SU-DHL-6 (cell line): Measurements from ENCODE around the gene SMTN.
"Not testable (repeated sequence)": the region's sequence is repeated elsewhere in the genome, so short reads cannot be mapped to it uniquely, and the experiment has no call there.

Experiments used
- EZH2phosphoT487 ChIP-seq: fragments of 200-600 bp; sonication (generic), shearing (Covaris generic); conservative IDR thresholded peaks from 2 replicates; pipeline ENCODE4 v1.6.1; 2018; ENCODE audit warnings: mild to moderate bottlenecking, antibody characterized with exemption, low read length, moderate library complexity, mixed read lengths
- TF ChIP-seq, protein P1 (sequence below): fragments of 200-600 bp; sonication (generic); IDR thresholded peaks from one replicate; pipeline ENCODE4 v1.5.1; 2017; ENCODE audit warnings: antibody characterized with exemption, mild to moderate bottlenecking, low read length, moderate library complexity; ENCODE audit not compliant: insufficient read depth, poor library complexity, severe bottlenecking

DNA sequence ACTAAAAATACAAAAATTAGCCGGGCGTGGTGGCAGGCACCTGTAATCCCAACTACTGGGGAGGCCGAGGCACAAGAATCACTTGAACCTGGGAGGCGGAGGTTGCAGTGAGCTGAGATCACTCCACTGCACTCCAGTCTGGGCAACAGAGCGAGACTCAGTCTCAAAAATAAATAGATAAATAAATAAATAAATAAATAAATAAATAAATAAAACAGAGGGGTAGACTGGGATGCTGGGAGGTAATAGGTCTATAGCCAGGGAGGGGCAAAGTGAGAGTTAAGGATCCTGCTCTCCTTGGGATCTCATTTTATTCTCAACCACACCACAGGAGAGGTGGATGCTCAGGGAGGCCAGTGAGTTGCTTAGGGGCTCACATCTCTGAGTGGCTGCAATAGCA is 16.4 kb downstream of the SMTN start:
- TF ChIP-seq, protein P1, sequence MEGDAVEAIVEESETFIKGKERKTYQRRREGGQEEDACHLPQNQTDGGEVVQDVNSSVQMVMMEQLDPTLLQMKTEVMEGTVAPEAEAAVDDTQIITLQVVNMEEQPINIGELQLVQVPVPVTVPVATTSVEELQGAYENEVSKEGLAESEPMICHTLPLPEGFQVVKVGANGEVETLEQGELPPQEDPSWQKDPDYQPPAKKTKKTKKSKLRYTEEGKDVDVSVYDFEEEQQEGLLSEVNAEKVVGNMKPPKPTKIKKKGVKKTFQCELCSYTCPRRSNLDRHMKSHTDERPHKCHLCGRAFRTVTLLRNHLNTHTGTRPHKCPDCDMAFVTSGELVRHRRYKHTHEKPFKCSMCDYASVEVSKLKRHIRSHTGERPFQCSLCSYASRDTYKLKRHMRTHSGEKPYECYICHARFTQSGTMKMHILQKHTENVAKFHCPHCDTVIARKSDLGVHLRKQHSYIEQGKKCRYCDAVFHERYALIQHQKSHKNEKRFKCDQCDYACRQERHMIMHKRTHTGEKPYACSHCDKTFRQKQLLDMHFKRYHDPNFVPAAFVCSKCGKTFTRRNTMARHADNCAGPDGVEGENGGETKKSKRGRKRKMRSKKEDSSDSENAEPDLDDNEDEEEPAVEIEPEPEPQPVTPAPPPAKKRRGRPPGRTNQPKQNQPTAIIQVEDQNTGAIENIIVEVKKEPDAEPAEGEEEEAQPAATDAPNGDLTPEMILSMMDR, result not testable (repeated sequence)
- TF ChIP-seq EZH2phosphoT487, result not testable (repeated sequence)
